Adrenal gland (tissue), 12 donors: ENCODE results near the gene MACROD2. TPM values are rescaled to one million over a fixed set of nuclear protein-coding genes. Genes with fewer than 3 reads are reported as not detected.
"Not testable (repeated sequence)": the region's sequence is repeated elsewhere in the genome, so short reads cannot be mapped to it uniquely, and the experiment has no call there.

Source experiments
- DNase-seq, 7 donors: peaks; one replicate each; pipeline ENCODE4 v3.0.0-alpha.2; 2019 to 2020
- H3K27ac ChIP-seq, 5 donors: fragments of 200-600 bp; sonication (generic) in 4 of 5; 1 replicate in 3 of 5; 2 replicates in 2 of 5; pipeline versions ENCODE4 v1.5.1 to v1.8.0; 2016 to 2020; ENCODE audit warnings: mild to moderate bottlenecking in 1 of 5
- H3K27me3 ChIP-seq: fragments of 200-600 bp; 2 replicates; pipeline ENCODE4 v1.8.0; 2021
- H3K36me3 ChIP-seq, 2 donors: fragments of 200-600 bp; replicated peaks in 1 of 2; 1 replicate in 1 of 2; 2 replicates in 1 of 2; pipeline versions ENCODE4 v1.5.1 to v1.8.0; 2018 to 2022
- H3K4me1 ChIP-seq, 2 donors: fragments of 200-600 bp; replicated peaks in 1 of 2; 1 replicate in 1 of 2; 2 replicates in 1 of 2; pipeline versions ENCODE4 v1.5.1 to v1.8.0; 2018 to 2021
- H3K4me3 ChIP-seq, 4 donors: fragments of 200-600 bp; sonication (generic) in 3 of 4; one replicate each; pipeline ENCODE4 v1.5.1; 2016 to 2018
- H3K9me3 ChIP-seq, 3 donors: fragments of 200-600 bp; sonication (generic) in 1 of 3; replicated peaks in 1 of 3; 1 replicate in 2 of 3; 2 replicates in 1 of 3; pipeline versions ENCODE4 v1.5.1 to v1.8.0; 2016 to 2021
- POLR2A ChIP-seq, 2 donors: fragments of 450-650 bp; IDR thresholded peaks; one replicate each; pipeline ENCODE4 v1.6.1; 2017; ENCODE audit warnings: antibody characterized with exemption in 2 of 2, mild to moderate bottlenecking in 2 of 2, moderate library complexity in 1 of 2
- WGBS, 4 donors: extraction: QIAGEN DNeasy Blood & Tissue Kit in 2 of 4; methylation state at CpG; one replicate each; pipeline versions ENCODE4 v1.1.5 to v1.1.7; 2013 to 2017; 5-methylcytosine and 5-hydroxymethylcytosine counted together
- intact Hi-C, 2 donors: fragments of 100-400 bp; cut with DNase I; formaldehyde crosslinking; loops; one replicate each; pipeline versions ENCODE4 v1.14.1 to v1.15.0; 2022 to 2023
- polyA plus RNA-seq, 3 donors: library from polyadenylated mRNA; stranded (reverse); fragments of 200-250 nt in 2 of 3; fragments of 350-450 nt in 1 of 3; fragmentation: Illumina TruSeq in 1 of 3; extraction: RNeasy Lipid Tissue Mini Kit (QIAGEN cat#74804) in 1 of 3; gene quantifications; one replicate each; pipeline ENCODE4 v1.2.3, GENCODE V29; 2013 to 2014
- total RNA-seq, 9 donors: library from RNA; depleted of rRNA in 4 of 9; stranded (reverse); fragments of >200 nt in 4 of 9; fragments of 120-200 nt in 1 of 9; fragmentation: NEBNext Ultra II Directional in 1 of 9; extraction: Animal tissue kit (Norgen Biotek cat#: 25700) in 1 of 9; gene quantifications; one replicate each; pipeline versions ENCODE4 v1.1.0 to v1.2.4, GENCODE V29; 2013 to 2023
- TF ChIP-seq, protein P1 (sequence below), 6 experiments: fragments of 450-650 bp in 4 of 6; fragments of 200-600 bp in 2 of 6; sonication (generic) in 1 of 6; IDR thresholded peaks; 1 replicate in 5 of 6; 2 replicates in 1 of 6; pipeline versions ENCODE4 v1.5.1 to v1.8.0; 2016 to 2021; ENCODE audit warnings: antibody characterized with exemption in 6 of 6, mild to moderate bottlenecking in 2 of 6, moderate library complexity in 1 of 6
- donor health status: healthy with polysubstance abuse.
- donor health status: Bipolar disorder and iron deficiency.
- donor health status: DM: yes; HTN: yes; CAD: no.
- donor health status: DM: no; HTN: no; CAD: no.
- donor health status: DM: no; HTN: no; CAD: no.
- donor health status: DM: yes; HTN: yes; CAD: no.

The MACROD2 gene
- total and polyA plus RNA-seq, 12 donors = 1.1 to 21.2 (median 6.4) TPM

DNA sequence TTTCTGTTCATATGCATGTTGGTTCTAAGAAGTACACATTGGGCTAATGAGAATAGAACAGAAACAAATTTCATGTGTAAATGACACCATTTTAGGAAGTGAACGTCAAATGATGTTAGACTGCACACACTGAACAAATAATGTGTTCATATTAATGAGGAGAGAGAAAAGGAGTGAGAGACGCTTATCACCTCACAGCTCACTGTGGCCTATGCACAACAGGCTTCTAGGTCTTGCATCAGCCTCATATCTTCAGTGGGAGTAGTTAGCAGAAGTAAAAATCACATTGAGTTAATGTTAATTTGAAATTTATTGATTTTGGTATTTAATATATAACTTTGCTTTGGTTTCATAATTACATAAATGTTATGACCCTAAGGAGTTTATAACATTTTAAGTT lies 454.9 kb downstream of the MACROD2 start:
- H3K36me3 ChIP-seq = no peaks in the 10 kb centered on the region
- WGBS, 4 donors = 78 to 88% (median 85%) methylated on average over 2 of the region's 2 CpGs
- H3K27me3 ChIP-seq = no peaks in the 10 kb centered on the region
- intact Hi-C loops = no loop called here
- H3K9me3 ChIP-seq = no peaks in the 10 kb centered on the region
- no peak for TF ChIP-seq POLR2A (IDR thresholded peaks at IDR 0.05)
- TF ChIP-seq, protein P1, sequence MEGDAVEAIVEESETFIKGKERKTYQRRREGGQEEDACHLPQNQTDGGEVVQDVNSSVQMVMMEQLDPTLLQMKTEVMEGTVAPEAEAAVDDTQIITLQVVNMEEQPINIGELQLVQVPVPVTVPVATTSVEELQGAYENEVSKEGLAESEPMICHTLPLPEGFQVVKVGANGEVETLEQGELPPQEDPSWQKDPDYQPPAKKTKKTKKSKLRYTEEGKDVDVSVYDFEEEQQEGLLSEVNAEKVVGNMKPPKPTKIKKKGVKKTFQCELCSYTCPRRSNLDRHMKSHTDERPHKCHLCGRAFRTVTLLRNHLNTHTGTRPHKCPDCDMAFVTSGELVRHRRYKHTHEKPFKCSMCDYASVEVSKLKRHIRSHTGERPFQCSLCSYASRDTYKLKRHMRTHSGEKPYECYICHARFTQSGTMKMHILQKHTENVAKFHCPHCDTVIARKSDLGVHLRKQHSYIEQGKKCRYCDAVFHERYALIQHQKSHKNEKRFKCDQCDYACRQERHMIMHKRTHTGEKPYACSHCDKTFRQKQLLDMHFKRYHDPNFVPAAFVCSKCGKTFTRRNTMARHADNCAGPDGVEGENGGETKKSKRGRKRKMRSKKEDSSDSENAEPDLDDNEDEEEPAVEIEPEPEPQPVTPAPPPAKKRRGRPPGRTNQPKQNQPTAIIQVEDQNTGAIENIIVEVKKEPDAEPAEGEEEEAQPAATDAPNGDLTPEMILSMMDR (IDR thresholded peaks at IDR 0.05) = no peak
- no peak overlapping the region for H3K27ac ChIP-seq
- no peaks in the 10 kb centered on the region for H3K4me1 ChIP-seq
- DNase-seq = no peak
- H3K4me3 ChIP-seq = no peak overlapping the region

DNA sequence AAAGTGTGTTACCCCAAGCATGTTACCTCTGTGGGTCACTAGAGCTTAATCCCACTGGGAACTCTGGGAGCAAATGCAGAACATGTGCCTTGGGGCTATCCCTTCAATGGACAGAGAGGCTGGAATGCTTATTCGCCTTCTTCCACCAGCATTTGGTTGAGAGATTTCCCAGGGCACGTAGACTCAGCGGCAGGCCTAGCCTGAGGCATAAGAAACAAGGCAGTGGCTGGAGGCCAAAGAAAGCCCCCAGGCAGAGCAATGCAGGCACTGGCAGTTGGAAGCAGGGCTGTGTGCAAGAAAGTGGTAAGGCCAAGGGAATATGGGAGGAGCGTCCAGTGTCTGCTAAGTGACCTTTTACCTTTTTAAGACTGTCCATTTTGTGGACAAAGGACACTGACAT lies 456.1 kb downstream of the MACROD2 start:
- intact Hi-C loops = no loop called here
- no peaks in the 10 kb centered on the region for H3K9me3 ChIP-seq
- no peaks in the 10 kb centered on the region for H3K27me3 ChIP-seq
- no peaks in the 10 kb centered on the region for H3K36me3 ChIP-seq
- TF ChIP-seq, protein P1 (IDR thresholded peaks at IDR 0.05) = no peak
- TF ChIP-seq POLR2A (IDR thresholded peaks at IDR 0.05) = no peak
- H3K4me1 ChIP-seq = no peaks in the 10 kb centered on the region
- no peak overlapping the region for H3K4me3 ChIP-seq
- DNase-seq = no peak
- H3K27ac ChIP-seq = no peak overlapping the region
- 96 to 97% (median 96%) methylated on average over 4 of the region's 4 CpGs for WGBS, 4 donors

DNA sequence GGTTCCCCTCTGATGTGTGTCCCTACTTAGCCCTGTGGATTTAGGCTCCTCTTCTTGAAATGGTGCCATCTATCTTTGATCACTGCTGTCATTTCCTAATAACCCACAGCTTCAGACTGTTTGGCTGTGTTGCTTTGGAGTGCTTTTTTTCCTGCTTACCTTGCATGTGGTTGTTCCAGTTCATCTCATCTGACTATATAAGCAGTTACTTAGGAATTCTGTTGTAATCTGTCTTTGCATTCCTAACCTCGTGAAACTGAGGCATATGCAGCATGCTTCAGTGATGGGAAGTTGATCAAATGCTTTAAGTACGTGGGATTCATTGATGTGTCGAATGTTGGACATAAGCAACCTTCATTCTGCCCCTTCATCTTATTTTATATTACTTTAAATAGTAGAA lies 457.9 kb downstream of the MACROD2 start:
- TF ChIP-seq, protein P1 (IDR thresholded peaks at IDR 0.05) = no peak
- TF ChIP-seq POLR2A (IDR thresholded peaks at IDR 0.05) = no peak
- no peaks in the 10 kb centered on the region for H3K27me3 ChIP-seq
- no peaks in the 10 kb centered on the region for H3K36me3 ChIP-seq
- H3K27ac ChIP-seq = no peak overlapping the region
- 68 to 75% (median 72%) methylated on average over 3 of the region's 3 CpGs for WGBS, 4 donors
- no peaks in the 10 kb centered on the region for H3K9me3 ChIP-seq
- no peak overlapping the region for H3K4me3 ChIP-seq
- H3K4me1 ChIP-seq = no peaks in the 10 kb centered on the region
- no peak for DNase-seq
- intact Hi-C loops = no loop called here

DNA sequence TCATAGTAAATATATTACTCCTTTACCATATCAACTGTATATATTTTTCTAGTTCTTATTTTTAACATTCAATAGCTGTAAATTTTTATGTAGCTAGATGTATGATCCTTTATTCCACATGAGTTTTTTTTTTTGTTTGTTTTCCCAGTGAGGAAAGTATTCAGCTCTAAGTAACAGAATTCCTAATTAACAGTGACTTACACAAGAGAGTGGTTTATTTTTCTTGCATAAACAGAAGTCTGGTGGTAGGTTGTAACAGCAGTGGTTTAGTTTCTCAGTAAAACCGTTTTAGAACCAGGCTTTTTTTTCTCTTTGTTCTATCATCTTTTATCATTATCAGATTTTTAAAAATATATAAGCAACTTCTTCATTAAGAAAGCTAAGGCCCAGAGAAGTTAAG lies 459.0 kb downstream of the MACROD2 start:
- H3K9me3 ChIP-seq = no peaks in the 10 kb centered on the region
- 34 to 61% (median 43%) methylated on average over 1 of the region's 1 CpG for WGBS, 4 donors
- H3K27me3 ChIP-seq = no peaks in the 10 kb centered on the region
- intact Hi-C loops = no loop called here
- H3K27ac ChIP-seq = no peak overlapping the region
- TF ChIP-seq POLR2A (IDR thresholded peaks at IDR 0.05) = no peak
- TF ChIP-seq, protein P1 (IDR thresholded peaks at IDR 0.05) = no peak
- H3K4me3 ChIP-seq = no peak overlapping the region
- no peak for DNase-seq
- H3K4me1 ChIP-seq = no peaks in the 10 kb centered on the region
- H3K36me3 ChIP-seq = no peaks in the 10 kb centered on the region

DNA sequence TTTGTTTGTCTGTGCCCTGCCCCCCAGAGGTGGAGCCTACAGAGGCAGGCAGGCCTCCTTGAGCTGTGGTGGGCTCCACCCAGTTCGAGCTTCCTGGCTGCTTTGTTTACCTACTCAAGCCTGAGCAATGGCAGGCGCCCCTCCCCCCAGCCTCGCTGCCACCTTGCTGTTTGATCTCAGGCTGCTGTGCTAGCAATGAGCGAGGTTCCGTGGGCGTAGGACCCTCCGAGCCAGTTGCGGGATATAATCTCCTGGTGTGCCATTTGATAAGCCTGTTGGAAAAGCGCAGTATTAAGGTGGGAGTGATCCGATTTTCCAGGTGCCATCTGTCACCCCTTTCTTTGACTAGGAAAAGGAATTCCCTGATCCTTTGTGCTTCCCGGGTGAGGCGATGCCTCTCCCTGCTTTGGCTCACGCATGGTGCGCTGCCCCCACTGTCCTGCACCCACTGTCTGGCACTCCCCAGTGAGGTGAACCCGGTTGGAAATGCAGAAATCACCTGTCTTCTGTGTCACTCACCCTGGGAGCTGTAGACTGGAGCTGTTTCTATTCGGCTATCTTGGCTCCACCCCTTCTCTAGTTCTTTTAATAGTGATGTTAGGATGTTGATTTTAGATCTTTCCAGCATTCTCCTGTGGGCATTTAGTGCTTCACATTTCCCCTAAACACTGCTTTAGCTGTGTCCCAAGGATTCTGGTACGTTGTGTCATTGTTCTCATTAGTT lies 471.9 kb downstream of the MACROD2 start:
- DNase-seq, intact Hi-C loops, H3K36me3 ChIP-seq, H3K4me1 ChIP-seq, H3K9me3 ChIP-seq, H3K27me3 ChIP-seq, H3K27ac ChIP-seq, H3K4me3 ChIP-seq: not testable (repeated sequence)
- 87 to 91% (median 90%) methylated on average over 17 of the region's 17 CpGs for WGBS, 4 donors
